Right renal cortex interstitium (tissue), 3 donors: ENCODE measurements around the gene SLC35A3. TPM values are rescaled to one million over a fixed set of nuclear protein-coding genes. Genes with fewer than 3 reads are reported as not detected.
"Not testable (repeated sequence)": the region's sequence is repeated elsewhere in the genome, so short reads cannot be mapped to it uniquely, and the experiment has no call there.

Experiments used
- DNase-seq, 3 donors: peaks; one replicate each; pipeline ENCODE4 v3.0.0-alpha.2; 2013; ENCODE audit warnings: low read depth in 3 of 3, low spot score in 2 of 3
- polyA plus RNA-seq, 3 donors: library from polyadenylated mRNA; unstranded; fragments of 120-200 nt; gene quantifications; one replicate each; pipeline ENCODE4 v1.2.1, GENCODE V29; 2013; ENCODE audit not compliant: insufficient read length in 3 of 3

Gene SLC35A3
- polyA plus RNA-seq, 3 donors, result 25.9 to 28.7 (median 27.4) TPM

GRCh38 chr1:99970713-99971255 lies 988 bp downstream of the SLC35A3 start:
- no peak for DNase-seq

- not testable (repeated sequence) for DNase-seq
These were observed 2.3 kb downstream of the SLC35A3 start for GRCh38 chr1:99972066-99972465.

GRCh38 chr1:99975529-99975928 lies 5.7 kb downstream of the SLC35A3 start:
- no peak for DNase-seq

- not testable (repeated sequence) for DNase-seq
These were observed 7.5 kb downstream of the SLC35A3 start for GRCh38 chr1:99977326-99977725.

- DNase-seq, result no peak
These were observed 8.4 kb downstream of the SLC35A3 start for GRCh38 chr1:99978218-99978617.

GRCh38 chr1:99979091-99979490 lies 9.3 kb downstream of the SLC35A3 start:
- DNase-seq, result no peak

GRCh38 chr1:99980928-99981327 lies 11.1 kb downstream of the SLC35A3 start:
- no peak for DNase-seq

- no peak for DNase-seq
These were observed 16.9 kb downstream of the SLC35A3 start for GRCh38 chr1:99986656-99987225.

GRCh38 chr1:99988210-99988765 lies 18.5 kb downstream of the SLC35A3 start:
- DNase-seq, result no peak

GRCh38 chr1:99992044-99992722 lies 22.4 kb downstream of the SLC35A3 start:
- DNase-seq, result no peak

GRCh38 chr1:99992760-99993467 lies 23.1 kb downstream of the SLC35A3 start:
- no peak for DNase-seq

GRCh38 chr1:99993468-99993845 lies 23.7 kb downstream of the SLC35A3 start:
- DNase-seq, result no peak

- no peak for DNase-seq
These were observed 24.7 kb downstream of the SLC35A3 start for GRCh38 chr1:99994496-99994895.

GRCh38 chr1:99996951-99997350 lies 27.2 kb downstream of the SLC35A3 start:
- no peak for DNase-seq

- no peak for DNase-seq
These were observed 31.7 kb downstream of the SLC35A3 start for GRCh38 chr1:100001462-100001861.

- DNase-seq, result no peak
These were observed 35.6 kb downstream of the SLC35A3 start for GRCh38 chr1:100005424-100005823.

GRCh38 chr1:100006688-100007087 lies 36.9 kb downstream of the SLC35A3 start:
- no peak for DNase-seq

- no peak for DNase-seq
These were observed 39.7 kb downstream of the SLC35A3 start for GRCh38 chr1:100009458-100009857.

- no peak for DNase-seq
These were observed 41.0 kb downstream of the SLC35A3 start for GRCh38 chr1:100010804-100011203.

GRCh38 chr1:100019220-100019619 lies 49.4 kb downstream of the SLC35A3 start:
- no peak for DNase-seq

- DNase-seq, result no peak
These were observed 53.7 kb downstream of the SLC35A3 start for GRCh38 chr1:100023482-100023881.
